Rectal smooth muscle tissue (tissue), 1 donor: ENCODE results near the gene LHFPL6.

Source experiments
- H3K27ac ChIP-seq: one replicate; pipeline ENCODE4 v1.7.0; 2013; ENCODE audit warnings: low read depth, low read length, inconsistent platforms
- H3K27me3 ChIP-seq: one replicate; pipeline ENCODE4 v1.7.0; 2013; ENCODE audit warnings: low read length; ENCODE audit not compliant: control insufficient read depth, insufficient read depth
- H3K36me3 ChIP-seq: one replicate; pipeline ENCODE4 v1.7.0; 2013; ENCODE audit warnings: low read length; ENCODE audit not compliant: control insufficient read depth, insufficient read depth
- H3K4me1 ChIP-seq: one replicate; pipeline ENCODE4 v1.7.0; 2013; ENCODE audit warnings: low read length; ENCODE audit not compliant: control insufficient read depth, insufficient read depth
- H3K4me3 ChIP-seq: one replicate; pipeline ENCODE4 v1.7.0; 2013; ENCODE audit warnings: low read length
- H3K9ac ChIP-seq: one replicate; pipeline ENCODE4 v1.7.0; 2013; ENCODE audit warnings: low read length

Gene LHFPL6

GRCh38 chr13:39444866-39445265 is 158.1 kb downstream of the LHFPL6 start:
- Histone ChIP-seq H3K27ac (no peak overlapping the region), H3K4me3 (no peak overlapping the region), H3K36me3 (no peaks in the 10 kb centered on the region), H3K27me3 (no peaks in the 10 kb centered on the region), H3K4me1 (no peaks in the 10 kb centered on the region), H3K9ac (no peak overlapping the region)

- Histone ChIP-seq H3K4me1 (no peaks in the 10 kb centered on the region), H3K9ac (no peak overlapping the region), H3K36me3 (no peaks in the 10 kb centered on the region), H3K27ac (no peak overlapping the region), H3K4me3 (no peak overlapping the region), H3K27me3 (no peaks in the 10 kb centered on the region)
Observed at GRCh38 chr13:39433651-39434050, 169.3 kb downstream of the LHFPL6 start.

- Histone ChIP-seq H3K27me3 (no peaks in the 10 kb centered on the region), H3K4me3 (no peak overlapping the region), H3K4me1 (no peaks in the 10 kb centered on the region), H3K36me3 (no peaks in the 10 kb centered on the region), H3K27ac (no peak overlapping the region), H3K9ac (no peak overlapping the region)
Observed at GRCh38 chr13:39432196-39432595, 170.8 kb downstream of the LHFPL6 start.

- H3K4me3 ChIP-seq, result no peak overlapping the region
- H3K9ac ChIP-seq, result no peak overlapping the region
- no peaks in the 10 kb centered on the region for H3K4me1 ChIP-seq
Observed at GRCh38 chr13:39422845-39423565, 180.0 kb downstream of the LHFPL6 start.

GRCh38 chr13:39419876-39420275 is 183.1 kb downstream of the LHFPL6 start:
- Histone ChIP-seq H3K27ac (no peak overlapping the region), H3K27me3 (no peaks in the 10 kb centered on the region), H3K36me3 (no peaks in the 10 kb centered on the region), H3K4me3 (no peak overlapping the region), H3K9ac (no peak overlapping the region), H3K4me1 (peaks cover 4% of the 10 kb centered on the region)

More at GRCh38 chr13:39422845-39423565, 180.0 kb downstream of the LHFPL6 start:
- no peaks in the 10 kb centered on the region for H3K27me3 ChIP-seq
- H3K36me3 ChIP-seq, result no peaks in the 10 kb centered on the region
- no peak overlapping the region for H3K27ac ChIP-seq

GRCh38 chr13:39419068-39419467 is 183.9 kb downstream of the LHFPL6 start:
- no peak overlapping the region for H3K27ac ChIP-seq
- H3K36me3 ChIP-seq, result no peaks in the 10 kb centered on the region
- H3K4me3 ChIP-seq, result no peak overlapping the region
- no peak overlapping the region for H3K9ac ChIP-seq
- no peaks in the 10 kb centered on the region for H3K27me3 ChIP-seq
- peaks cover 6% of the 10 kb centered on the region for H3K4me1 ChIP-seq

GRCh38 chr13:39418424-39418823 is 184.6 kb downstream of the LHFPL6 start:
- no peak overlapping the region for H3K9ac ChIP-seq
- H3K27me3 ChIP-seq, result no peaks in the 10 kb centered on the region
- H3K4me3 ChIP-seq, result no peak overlapping the region
- H3K36me3 ChIP-seq, result no peaks in the 10 kb centered on the region
- peaks cover 6% of the 10 kb centered on the region for H3K4me1 ChIP-seq
- H3K27ac ChIP-seq, result no peak overlapping the region

- H3K9ac ChIP-seq, result no peak overlapping the region
- no peaks in the 10 kb centered on the region for H3K36me3 ChIP-seq
- H3K27ac ChIP-seq, result no peak overlapping the region
- peaks cover 6% of the 10 kb centered on the region for H3K4me1 ChIP-seq
- H3K4me3 ChIP-seq, result no peak overlapping the region
- no peaks in the 10 kb centered on the region for H3K27me3 ChIP-seq
Observed at GRCh38 chr13:39417643-39418042, 185.3 kb downstream of the LHFPL6 start.

- H3K36me3 ChIP-seq, result no peaks in the 10 kb centered on the region
- no peak overlapping the region for H3K27ac ChIP-seq
- H3K27me3 ChIP-seq, result no peaks in the 10 kb centered on the region
- no peak overlapping the region for H3K4me3 ChIP-seq
- peaks cover 6% of the 10 kb centered on the region for H3K4me1 ChIP-seq
- H3K9ac ChIP-seq, result no peak overlapping the region
Observed at GRCh38 chr13:39417131-39417530, 185.9 kb downstream of the LHFPL6 start.

GRCh38 chr13:39415008-39415802 is 187.8 kb downstream of the LHFPL6 start:
- H3K4me1 ChIP-seq, result peaks cover 6% of the 10 kb centered on the region
- no peaks in the 10 kb centered on the region for H3K27me3 ChIP-seq
- H3K4me3 ChIP-seq, result no peak overlapping the region
- H3K9ac ChIP-seq, result no peak overlapping the region
- no peaks in the 10 kb centered on the region for H3K36me3 ChIP-seq
- H3K27ac ChIP-seq, result peak overlapping the region; percentile 51

GRCh38 chr13:39414339-39414738 is 188.7 kb downstream of the LHFPL6 start:
- Histone ChIP-seq H3K9ac (no peak overlapping the region), H3K27ac (peak overlapping the region; percentile 51)

GRCh38 chr13:39411511-39411910 is 191.5 kb downstream of the LHFPL6 start:
- H3K9ac ChIP-seq, result no peak overlapping the region
- H3K27me3 ChIP-seq, result no peaks in the 10 kb centered on the region
- no peak overlapping the region for H3K27ac ChIP-seq
- H3K4me3 ChIP-seq, result no peak overlapping the region
- peaks cover 2% of the 10 kb centered on the region for H3K4me1 ChIP-seq
- H3K36me3 ChIP-seq, result no peaks in the 10 kb centered on the region

More at GRCh38 chr13:39414339-39414738, 188.7 kb downstream of the LHFPL6 start:
- H3K27me3 ChIP-seq, result no peaks in the 10 kb centered on the region
- H3K4me3 ChIP-seq, result no peak overlapping the region
- H3K36me3 ChIP-seq, result no peaks in the 10 kb centered on the region
- H3K4me1 ChIP-seq, result peaks cover 6% of the 10 kb centered on the region
